Esophagus squamous epithelium (tissue), 4 donors: Measurements from ENCODE around the gene SLC6A3.

Experiments
- CTCF ChIP-seq, 6 experiments: fragments of 450-650 bp in 4 of 6; fragments of 200-600 bp in 2 of 6; sonication (generic) in 2 of 6; IDR thresholded peaks; one replicate each; pipeline ENCODE4 v1.5.1; 2016 to 2019; ENCODE audit warnings: antibody characterized with exemption in 6 of 6, mild to moderate bottlenecking in 4 of 6, moderate library complexity in 4 of 6
- POLR2A ChIP-seq, 4 donors: fragments of 450-650 bp; IDR thresholded peaks; one replicate each; pipeline ENCODE4 v1.6.1; 2017; ENCODE audit warnings: antibody characterized with exemption in 4 of 4, mild to moderate bottlenecking in 4 of 4, moderate library complexity in 3 of 4

GRCh38 chr5:1453613-1454012, 8.4 kb upstream of the SLC6A3 start:
- no peak for TF ChIP-seq CTCF (IDR thresholded peaks at IDR 0.05)
- no peak for TF ChIP-seq POLR2A (IDR thresholded peaks at IDR 0.05)
